ENCODE results near the gene TMEM144.

- TF ChIP-seq EGR2 (tag by site-specific recombination; IDR thresholded peaks at IDR 0.05; ENCODE audit: low read depth) (no peak), BCL6B (tag by site-specific recombination; IDR thresholded peaks at IDR 0.05) (no peak), ZNF423 (tag by site-specific recombination; IDR thresholded peaks at IDR 0.05) (no peak), ATF2 (tag by site-specific recombination; IDR thresholded peaks at IDR 0.05; ENCODE audit: low read depth) (no peak), CTCF (tag by site-specific recombination; IDR thresholded peaks at IDR 0.05) (no peak), ZBTB11 (tag by site-specific recombination; conservative IDR thresholded peaks at IDR 0.05; ENCODE audit: low read depth) (no peak), REST (tag by site-specific recombination; IDR thresholded peaks at IDR 0.05) (no peak), ZNF148 (tag by site-specific recombination; IDR thresholded peaks at IDR 0.05; ENCODE audit: borderline replicate concordance) (no peak), ZNF785 (tag by site-specific recombination; IDR thresholded peaks at IDR 0.05) (no peak), ZNF214 (tag by site-specific recombination; IDR thresholded peaks at IDR 0.05; ENCODE audit: borderline replicate concordance) (no peak), ZNF701 (tag by site-specific recombination; IDR thresholded peaks at IDR 0.05) (no peak)
Observed at GRCh38 chr4:158202481-158202880, 7.8 kb upstream of the TMEM144 start.
